SK-MEL-5 (cell line): Measurements from ENCODE around the gene BCL2L15. TPM values are rescaled to one million over a fixed set of nuclear protein-coding genes. Genes with fewer than 3 reads are reported as not detected.

Experiments
- DNase-seq: peaks from one replicate; pipeline ENCODE4 v3.0.0-alpha.2; 2016; ENCODE audit warnings: low read depth, low spot score
- in situ Hi-C: cut with HindIII; loops from 2 replicates; pipeline ENCODE4 v1.10.0; 2016; ENCODE audit warnings: low sequenced_read_pairs, high pct_unique_total_duplicates, low pct_unique_long_range_greater_than_20kb
- polyA plus RNA-seq, 2 experiments: library from polyadenylated mRNA; depleted of rRNA; stranded (reverse); fragments of >200 nt; gene quantifications; 2 replicates each; pipeline ENCODE4 v1.2.3, GENCODE V29; 2015
- total RNA-seq: library from RNA; depleted of rRNA; stranded (reverse); fragments of >200 nt; shearing (Covaris generic); gene quantifications from 2 replicates; pipeline ENCODE4 v1.2.3, GENCODE V29; 2014; rRNA removed

Gene BCL2L15
- not detected in 2 replicates for total RNA-seq
- not detected in 2 replicates for polyA plus RNA-seq (2015; cell fraction: cytosol; rRNA removed)
- polyA plus RNA-seq (2015; cell fraction: nucleus; rRNA removed): 0.43 and 0.87 TPM in 2 replicates

DNA sequence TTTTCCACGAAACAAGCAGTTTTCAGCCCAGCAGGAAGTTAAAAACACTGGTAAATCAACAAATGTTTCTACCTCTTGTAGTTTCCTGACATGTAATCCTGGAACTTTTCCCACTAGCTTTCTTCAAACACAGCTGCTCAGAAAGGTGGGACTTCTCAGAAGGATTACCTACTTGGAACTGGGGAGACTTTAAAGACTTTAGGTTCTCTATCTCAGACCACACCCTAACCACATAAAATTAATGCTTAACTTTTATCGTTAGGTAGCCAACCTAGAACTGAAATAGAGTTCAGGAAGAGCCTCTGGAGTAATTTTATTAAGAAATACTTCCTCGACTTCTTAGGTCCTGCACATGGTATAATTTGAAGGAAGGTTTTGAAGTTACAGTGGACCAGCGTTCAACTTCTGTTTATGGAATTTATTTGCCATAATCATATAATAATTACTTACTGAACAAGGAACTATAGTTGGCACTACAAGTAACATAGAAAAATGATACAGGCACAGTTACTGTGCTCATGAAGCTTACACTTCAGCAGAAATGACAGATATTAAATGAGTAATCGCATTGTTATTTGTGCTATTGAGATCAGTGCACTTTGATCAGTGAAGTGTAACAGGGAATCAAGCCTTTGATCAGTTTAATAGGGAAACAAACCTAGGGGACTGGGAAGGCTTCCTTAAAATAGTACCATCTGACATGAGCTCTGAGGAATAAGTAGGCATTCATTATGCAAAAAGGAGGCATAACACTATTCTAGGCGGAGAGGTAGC is at the start of gene BCL2L15:
Gene BCL2L15, minus strand, starts transcription at position 180 of the 774 bp plus-strand sequence. CDS start 206 bp downstream, outside the sequence.
- no peak for DNase-seq
- in situ Hi-C loops: no loop called here

DNA sequence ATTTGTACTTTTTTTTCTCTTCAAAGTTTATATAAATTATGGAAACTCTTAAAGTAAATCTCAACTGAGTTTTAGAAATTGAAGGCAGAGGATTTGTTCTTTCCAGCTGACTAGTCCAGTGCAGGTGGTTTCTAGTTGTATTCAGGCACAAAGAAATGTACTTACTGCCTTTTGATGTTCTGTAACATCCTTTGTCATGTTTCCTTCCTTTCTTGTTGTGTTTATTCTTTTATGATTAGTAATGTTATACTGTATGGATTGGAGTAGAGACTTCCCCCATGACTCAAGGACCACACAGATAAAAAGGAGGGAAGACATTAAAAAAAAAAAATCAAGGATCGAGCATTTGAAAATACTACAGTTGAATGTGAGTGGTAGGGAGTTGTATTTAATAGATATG is 49.8 kb upstream of the BCL2L15 start:
- no peak for DNase-seq
- in situ Hi-C loops: no loop called here

DNA sequence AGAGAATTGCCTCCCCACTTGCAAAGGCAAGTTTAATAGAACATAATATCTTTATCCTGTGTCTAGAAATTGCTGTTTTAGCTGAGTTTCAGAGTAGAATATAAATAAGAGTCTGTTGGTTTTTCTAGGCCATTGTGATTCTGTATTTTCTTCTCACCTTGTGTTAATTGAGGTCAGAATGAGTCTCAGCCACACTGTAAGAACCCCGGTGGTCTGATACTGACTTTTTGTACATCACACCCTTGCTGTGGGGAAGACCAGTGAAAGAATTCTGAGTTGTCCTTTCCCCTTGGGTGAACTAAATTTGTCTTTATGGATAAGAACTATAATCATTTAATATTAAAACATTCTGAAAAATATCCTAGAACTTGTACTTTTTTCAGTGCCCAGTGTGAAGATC is 48.6 kb upstream of the BCL2L15 start:
- no peak for DNase-seq
- in situ Hi-C loops: no loop called here

DNA sequence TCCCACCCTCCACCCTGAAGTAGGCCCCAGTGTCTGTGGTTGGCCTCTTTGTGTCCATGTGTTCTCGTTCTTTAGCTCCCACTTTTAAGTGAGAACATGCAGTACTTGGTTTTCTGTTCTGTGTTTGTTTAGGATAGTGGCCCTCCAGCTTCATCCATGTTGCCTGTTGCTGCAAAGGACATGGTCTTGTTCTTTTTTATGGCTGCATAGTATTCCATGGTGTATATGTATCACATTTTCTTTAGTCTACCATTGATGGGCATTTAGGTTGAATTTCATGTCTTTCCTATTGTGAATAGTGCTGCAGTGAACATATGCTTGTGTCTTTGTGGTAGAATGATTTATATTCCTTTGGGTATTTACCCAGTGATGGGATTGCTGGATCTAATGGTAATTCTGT is 47.8 kb upstream of the BCL2L15 start:
- in situ Hi-C loops: no loop called here
- no peak for DNase-seq

DNA sequence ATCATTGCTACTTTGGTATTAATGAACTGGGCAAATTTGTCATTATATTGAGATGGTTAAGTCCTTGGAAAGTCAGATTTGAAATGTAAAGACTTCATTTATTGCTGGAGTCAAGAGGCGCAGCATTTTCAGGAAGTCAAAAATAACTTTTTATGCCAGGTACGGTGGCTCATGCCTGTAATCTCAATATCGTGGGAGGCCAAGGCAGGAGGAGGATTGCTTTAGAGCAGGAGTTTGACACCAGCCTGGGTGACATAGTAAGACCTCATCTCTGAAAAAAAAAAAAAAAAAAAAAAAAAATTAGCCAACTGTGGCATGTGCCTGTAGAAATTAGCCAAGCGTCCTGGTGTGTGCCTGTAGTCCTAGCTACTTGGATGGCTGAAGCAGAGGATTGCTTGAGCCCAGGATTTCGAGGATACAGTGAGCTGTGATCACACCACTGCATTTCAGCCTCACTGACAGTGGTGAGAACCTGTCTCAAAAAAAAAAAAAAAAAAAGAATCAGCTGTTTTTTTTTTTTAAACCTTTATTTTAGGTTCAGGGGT is 47.2 kb upstream of the BCL2L15 start:
- in situ Hi-C loops: no loop called here
- no peak for DNase-seq

DNA sequence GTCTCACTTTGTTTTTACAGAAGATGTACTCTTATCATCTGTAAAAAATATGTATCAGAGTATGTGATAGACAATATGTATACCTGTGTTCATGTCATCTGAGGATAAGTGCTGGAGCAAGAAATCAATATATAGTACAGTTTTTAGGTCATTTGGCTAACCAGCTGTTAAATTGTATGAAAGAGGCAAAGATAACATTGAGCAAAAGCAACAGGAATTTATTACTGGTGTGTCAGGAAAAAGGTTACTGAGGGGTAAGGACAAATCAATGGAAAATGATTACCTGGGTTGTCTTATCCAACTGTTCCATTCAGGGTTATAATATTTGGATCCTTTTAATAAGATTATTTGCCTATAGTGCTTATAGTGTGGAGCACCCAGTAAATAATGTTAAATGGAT is 46.6 kb upstream of the BCL2L15 start:
- in situ Hi-C loops: no loop called here
- DNase-seq: no peak

DNA sequence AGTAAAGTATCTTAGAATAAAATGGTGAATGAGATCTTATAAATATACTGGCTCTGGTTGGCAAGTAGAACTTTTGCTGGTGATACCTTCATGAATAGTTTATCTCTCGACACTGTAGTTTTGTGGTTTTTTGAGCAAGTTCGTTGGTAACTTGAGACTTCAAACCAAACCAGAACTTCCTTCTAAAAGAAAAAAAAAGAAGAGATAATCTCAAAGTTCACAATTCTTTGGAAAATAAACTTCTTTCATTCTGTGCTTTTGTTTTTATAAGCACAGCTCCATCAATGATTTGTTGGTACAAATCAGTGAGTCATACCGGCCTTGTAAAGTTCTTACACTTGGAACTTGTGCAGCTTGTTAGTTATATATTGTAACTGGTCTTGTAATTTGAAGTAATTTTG is 44.1 kb upstream of the BCL2L15 start:
- DNase-seq: no peak
- in situ Hi-C loops: no loop called here

DNA sequence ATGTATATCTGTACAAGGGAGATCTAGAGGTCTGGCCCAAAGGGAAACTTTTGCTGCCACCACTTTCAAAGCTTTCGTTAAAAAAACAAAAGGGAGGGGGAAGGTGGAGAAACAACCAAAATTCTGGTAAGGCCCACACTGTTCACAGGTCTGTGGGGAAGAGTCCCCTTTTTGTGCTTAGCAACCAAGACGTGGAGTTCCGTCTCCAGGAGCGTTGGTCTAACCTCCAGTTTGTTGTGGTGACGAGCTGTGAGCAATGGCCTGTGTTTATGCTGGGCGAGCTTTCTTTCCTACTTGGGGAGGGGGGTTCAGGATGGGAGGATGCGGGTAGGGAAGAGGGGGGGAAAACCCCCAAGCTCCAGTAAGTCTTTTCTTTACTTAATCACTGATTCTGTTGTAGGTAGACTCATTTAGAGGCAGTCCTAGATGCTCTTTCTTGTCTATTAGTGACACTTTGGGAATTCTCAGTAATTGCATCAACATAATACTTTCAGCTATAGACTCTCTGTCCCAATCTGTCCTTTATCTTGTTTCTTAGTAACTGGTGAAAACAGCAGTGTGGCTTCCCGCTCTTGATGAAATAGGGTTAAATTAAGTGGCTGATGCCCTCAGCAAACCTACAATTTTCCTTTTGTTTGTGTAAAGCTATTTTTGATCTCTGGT is 43.2 kb upstream of the BCL2L15 start:
- DNase-seq: peak; percentile 25
- in situ Hi-C loops: no loop called here

DNA sequence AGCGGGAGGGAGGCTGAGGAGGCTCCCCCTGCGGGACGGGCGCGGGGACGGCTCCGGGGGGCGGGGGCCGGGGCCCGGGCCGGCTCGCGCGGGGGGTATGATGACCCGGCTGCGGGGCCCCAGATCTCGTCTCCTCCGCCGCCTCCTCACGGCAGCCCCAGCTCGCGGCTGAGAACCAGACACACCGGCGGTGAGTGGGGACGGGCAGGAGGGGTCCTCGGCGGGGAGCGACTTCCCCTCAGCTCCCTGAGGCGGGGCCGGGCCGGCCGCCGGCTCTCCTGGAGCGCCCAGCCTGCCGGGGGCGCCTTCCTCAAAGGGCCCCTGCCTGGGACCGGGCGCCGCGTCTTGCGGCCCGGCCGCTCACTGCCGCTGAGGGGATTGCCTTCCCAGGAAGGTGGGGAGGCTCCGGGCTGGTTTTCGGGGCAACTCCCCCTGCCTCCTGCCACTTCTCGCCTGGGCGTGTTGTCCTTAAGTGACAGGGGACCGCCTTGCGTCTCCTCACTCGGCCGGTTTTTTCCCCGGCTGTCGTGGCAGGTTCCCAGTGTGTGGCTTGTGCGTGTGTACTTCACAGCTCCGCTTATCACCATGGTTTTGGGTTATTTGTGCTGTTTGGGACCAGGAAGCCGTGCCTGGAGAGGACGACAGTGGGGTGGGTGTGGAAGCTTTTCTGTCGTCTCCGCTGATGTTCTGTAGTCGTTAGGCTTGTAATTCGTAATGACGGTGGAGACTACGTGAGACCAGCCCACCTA is 42.5 kb upstream of the BCL2L15 start:
- in situ Hi-C loops: no loop called here
- peak; percentile 9 for DNase-seq

DNA sequence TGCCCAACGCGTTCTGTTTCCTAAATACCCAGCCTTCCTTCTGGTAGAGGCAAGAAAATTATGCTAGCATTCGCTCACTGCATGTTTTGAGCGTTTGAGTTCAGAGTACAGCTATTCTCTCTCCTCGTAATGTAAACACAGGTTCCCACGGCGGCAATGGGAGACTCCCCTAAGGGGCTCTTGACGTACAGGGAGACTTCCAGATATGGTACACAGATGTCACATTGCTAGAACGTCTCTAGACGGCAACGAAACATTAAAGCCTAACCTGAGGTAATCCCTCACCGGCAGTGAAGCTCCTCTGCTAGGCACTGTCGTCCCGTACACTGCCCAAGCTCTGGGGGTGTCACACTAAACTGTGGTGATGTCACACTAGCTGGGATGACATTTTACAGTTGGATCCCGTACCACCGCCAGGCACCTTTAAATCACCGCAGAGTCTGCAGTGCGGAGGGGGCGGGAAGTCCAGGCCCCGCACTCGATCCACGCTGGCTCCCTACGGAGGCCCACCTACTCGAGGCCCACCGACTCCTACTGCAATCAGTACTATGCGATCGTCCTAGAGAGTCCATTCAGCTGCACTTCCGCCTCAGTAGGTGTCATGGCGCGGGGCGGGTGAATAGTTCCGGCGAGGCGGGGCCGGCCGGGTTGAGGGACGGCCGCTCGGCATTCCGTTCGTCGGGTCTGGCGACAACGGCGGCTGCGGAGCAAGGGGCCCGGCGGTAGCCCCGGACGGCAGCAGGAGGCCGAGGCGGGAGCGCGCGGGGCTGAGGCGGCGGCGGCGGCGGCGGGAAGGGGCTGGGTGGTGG is 41.8 kb upstream of the BCL2L15 start, which contains the start of gene HIPK1:
Gene HIPK1, plus strand, starts transcription at position 384 of the 809 bp plus-strand sequence.
- peak; percentile 85 for DNase-seq

DNA sequence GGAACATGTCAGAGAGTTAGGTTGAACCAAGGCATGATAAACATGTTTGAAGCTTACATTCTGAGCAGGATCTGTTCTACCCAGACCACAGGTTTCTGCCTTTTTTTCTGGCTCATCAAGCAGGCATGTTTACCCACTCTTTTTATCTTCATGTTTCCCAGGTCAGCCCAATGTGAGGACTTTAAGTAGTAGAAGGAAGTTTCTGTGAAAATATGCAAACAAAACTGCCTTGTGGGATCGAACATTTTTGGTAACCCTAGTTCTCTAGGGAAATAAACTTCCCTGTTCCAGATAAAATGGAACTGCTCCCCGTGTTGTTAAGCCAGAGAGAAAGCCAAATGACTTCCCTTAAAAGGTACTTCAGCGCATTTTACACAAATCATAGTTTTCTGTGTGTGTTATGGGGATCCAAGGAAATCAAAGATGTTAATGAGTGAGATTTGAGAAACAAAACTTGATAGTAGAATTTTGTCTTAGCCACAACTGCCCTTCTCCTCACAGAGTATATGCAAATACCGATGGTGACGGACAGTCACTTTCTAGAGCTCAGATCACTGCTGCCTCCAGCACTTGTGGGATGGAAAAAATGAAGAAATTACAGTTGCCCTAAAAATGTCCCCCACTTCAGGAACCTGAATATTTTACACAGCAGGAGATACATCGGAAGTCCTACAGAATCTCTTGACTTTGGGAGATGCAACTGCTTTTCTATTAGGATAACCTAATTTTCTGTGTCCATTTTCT is 41.0 kb upstream of the BCL2L15 start:
- DNase-seq: no peak

More for the DNA sequence above, 41.8 kb upstream of the BCL2L15 start, which contains the start of gene HIPK1:
- in situ Hi-C loops: no loop called here

DNA sequence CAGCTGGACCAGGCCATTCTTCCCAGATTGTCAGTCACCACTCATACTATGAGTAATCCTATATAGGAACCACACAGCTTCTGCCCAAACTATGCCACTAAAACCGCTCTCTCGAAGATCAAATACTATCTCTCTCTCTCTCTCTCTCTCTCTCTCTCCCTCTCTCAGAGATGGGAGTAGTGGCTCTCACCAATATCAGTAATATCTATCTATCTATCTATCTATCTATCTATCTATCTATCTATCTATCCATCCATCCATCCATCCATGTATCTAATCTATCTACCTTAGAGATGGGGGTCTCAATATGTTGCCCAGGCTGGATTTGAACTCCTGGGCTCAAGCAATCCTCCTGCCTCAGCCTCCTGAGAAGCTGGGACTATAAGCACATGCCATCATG is 37.1 kb upstream of the BCL2L15 start:
- no peak for DNase-seq
- in situ Hi-C loops: no loop called here

More for the DNA sequence above, 41.0 kb upstream of the BCL2L15 start:
- in situ Hi-C loops: no loop called here

DNA sequence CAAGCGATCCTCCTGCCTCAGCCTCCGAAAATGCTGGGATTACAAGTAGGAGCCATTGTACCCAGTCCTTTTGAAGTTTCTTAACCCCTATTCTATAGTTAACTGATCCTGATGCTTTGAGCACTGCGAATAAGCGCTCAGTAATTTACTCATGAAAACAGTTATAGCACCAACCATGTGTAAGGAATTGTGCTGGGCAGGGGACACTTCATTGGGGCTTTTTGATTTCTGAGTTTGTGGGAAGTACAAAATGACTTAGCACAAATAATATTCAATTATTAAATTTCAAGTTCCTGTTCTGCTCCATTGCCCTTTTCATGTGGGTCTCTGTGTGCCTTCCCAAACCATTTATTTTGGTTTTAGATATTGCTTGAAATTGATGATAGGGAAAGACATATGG is 35.6 kb upstream of the BCL2L15 start:
- no peak for DNase-seq

DNA sequence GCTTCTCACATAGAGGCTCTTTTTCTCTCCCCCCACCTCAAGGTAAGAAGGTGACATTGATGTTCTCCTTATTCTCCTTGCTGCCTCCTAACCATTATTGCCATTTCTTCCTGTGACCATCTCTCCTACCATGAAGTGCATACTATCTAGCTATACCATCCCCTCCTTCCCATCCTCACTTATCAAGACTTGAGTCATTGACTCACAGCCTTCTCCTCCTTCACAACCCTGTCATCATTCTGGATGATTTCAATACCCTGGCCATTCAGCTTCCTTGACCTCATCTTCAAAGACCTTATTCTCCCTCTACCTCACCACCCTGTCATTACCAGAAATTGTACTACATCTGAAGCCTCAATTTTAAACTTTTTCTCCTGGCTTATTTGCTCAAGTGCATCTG is 30.9 kb upstream of the BCL2L15 start:
- in situ Hi-C loops: no loop called here
- DNase-seq: no peak

More for the DNA sequence above, 35.6 kb upstream of the BCL2L15 start:
- in situ Hi-C loops: no loop called here

DNA sequence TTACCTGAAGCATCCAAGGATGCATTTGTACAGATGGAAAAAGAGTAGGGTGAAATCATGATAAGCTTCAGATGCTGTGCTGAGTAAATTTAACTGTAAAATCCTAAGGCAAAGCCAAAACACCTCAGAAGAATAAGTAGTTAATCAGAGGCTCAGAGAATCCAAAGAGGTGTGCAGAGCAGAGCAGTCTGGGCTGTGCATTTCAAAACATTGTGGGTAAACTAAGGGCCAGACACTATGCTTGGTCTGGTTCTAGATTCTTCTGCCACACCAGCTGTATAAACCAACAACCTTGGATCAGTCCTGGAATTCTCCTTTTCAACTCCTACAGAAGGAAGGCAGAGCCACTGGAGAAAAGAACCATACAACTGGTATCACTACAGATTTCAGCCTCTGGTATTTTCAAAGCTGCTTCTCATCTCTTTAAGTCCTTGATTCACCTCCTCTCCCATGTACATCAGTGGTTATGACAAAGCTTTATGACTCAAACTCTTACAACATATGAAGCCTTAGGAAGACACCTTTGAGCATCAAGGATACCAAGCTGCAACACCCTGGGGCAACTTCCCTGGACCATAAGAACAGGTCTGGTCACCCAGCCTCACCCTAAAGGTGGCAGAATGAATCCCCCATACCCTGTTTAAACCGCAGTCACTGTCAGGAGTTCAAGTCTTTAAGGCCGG is 30.2 kb upstream of the BCL2L15 start:
- in situ Hi-C loops: no loop called here
- DNase-seq: no peak

DNA sequence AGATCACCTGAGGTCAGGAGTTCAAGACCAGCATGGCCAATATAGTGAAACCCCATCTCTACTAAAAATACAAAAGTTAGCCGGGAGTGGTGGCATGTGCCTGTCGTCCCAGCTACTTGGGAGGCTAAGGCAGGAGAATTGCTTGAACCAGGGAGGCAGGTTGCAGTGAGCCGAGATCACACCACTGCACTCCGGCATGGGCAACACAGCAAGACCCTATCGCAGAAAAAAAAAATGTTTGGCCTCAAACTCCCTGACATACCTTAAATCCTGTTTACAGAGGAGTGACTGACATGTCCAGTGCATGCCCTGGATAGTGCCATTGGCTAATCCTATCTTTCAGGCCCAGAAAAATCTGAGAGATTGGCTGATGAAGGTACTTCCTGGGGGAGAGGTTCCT is 29.6 kb upstream of the BCL2L15 start:
- in situ Hi-C loops: no loop called here
- DNase-seq: no peak
